Ishikawa (cell line): Measurements from ENCODE around the gene DCTN5.

Source experiments
- EGR1 ChIP-seq: IDR thresholded peaks from 2 replicates; pipeline ENCODE4 v1.6.1; 2012
- EP300 ChIP-seq: IDR thresholded peaks from 2 replicates; pipeline ENCODE4 v1.6.1; 2012; ENCODE audit warnings: borderline replicate concordance
- NFIC ChIP-seq: IDR thresholded peaks from 2 replicates; pipeline ENCODE4 v1.6.1; 2012
- RAD21 ChIP-seq: IDR thresholded peaks from 2 replicates; pipeline ENCODE4 v1.6.1; 2012; ENCODE audit warnings: low read depth
- TAF1 ChIP-seq: IDR thresholded peaks from 2 replicates; pipeline ENCODE4 v1.6.1; 2012; ENCODE audit warnings: low read depth, mild to moderate bottlenecking
- YY1 ChIP-seq: IDR thresholded peaks from 2 replicates; pipeline ENCODE4 v1.6.1; 2012; ENCODE audit warnings: low read depth
- TF ChIP-seq, protein P1 (sequence below): IDR thresholded peaks from 2 replicates; pipeline ENCODE4 v1.6.1; 2012; ENCODE audit warnings: low read depth, mild to moderate bottlenecking
- TF ChIP-seq, protein P2 (sequence below): IDR thresholded peaks from 2 replicates; pipeline ENCODE4 v1.6.1; 2012
- TF ChIP-seq, protein P3 (sequence below): IDR thresholded peaks from 2 replicates; pipeline ENCODE4 v1.6.1; 2012

DNA sequence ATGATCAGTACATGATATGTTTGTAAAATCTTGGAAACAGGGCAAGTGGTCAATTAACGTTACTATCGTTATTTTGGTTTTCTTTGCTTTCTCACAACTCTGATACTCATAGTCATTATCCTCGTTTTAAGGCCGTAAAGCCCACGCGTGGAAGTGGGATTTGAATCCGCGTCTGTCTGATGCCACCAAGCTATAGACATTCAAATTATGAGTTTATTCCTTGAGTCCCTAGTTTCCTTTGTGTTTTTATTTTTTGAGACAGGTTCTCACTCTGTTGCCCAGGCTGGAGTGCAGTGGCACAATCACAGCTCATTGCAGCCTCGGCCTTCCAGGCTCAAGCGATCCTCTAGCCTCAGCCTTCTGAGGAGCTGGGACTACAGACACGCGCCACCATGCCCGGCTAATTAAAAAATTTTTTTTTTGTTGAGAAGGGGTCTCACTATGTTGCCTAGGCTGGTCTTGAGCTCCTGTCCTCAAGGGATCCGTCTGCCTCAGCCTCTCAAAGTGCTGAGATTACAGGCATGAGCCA lies 1.0 kb downstream of the DCTN5 start:
- TF ChIP-seq TAF1 (no peak), RAD21 (no peak), EP300 (no peak), EGR1 (no peak), NFIC (no peak), YY1 (no peak)
- TF ChIP-seq, protein P1, sequence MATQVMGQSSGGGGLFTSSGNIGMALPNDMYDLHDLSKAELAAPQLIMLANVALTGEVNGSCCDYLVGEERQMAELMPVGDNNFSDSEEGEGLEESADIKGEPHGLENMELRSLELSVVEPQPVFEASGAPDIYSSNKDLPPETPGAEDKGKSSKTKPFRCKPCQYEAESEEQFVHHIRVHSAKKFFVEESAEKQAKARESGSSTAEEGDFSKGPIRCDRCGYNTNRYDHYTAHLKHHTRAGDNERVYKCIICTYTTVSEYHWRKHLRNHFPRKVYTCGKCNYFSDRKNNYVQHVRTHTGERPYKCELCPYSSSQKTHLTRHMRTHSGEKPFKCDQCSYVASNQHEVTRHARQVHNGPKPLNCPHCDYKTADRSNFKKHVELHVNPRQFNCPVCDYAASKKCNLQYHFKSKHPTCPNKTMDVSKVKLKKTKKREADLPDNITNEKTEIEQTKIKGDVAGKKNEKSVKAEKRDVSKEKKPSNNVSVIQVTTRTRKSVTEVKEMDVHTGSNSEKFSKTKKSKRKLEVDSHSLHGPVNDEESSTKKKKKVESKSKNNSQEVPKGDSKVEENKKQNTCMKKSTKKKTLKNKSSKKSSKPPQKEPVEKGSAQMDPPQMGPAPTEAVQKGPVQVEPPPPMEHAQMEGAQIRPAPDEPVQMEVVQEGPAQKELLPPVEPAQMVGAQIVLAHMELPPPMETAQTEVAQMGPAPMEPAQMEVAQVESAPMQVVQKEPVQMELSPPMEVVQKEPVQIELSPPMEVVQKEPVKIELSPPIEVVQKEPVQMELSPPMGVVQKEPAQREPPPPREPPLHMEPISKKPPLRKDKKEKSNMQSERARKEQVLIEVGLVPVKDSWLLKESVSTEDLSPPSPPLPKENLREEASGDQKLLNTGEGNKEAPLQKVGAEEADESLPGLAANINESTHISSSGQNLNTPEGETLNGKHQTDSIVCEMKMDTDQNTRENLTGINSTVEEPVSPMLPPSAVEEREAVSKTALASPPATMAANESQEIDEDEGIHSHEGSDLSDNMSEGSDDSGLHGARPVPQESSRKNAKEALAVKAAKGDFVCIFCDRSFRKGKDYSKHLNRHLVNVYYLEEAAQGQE, result no peak
- TF ChIP-seq, protein P2, sequence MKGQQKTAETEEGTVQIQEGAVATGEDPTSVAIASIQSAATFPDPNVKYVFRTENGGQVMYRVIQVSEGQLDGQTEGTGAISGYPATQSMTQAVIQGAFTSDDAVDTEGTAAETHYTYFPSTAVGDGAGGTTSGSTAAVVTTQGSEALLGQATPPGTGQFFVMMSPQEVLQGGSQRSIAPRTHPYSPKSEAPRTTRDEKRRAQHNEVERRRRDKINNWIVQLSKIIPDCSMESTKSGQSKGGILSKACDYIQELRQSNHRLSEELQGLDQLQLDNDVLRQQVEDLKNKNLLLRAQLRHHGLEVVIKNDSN, result no peak
- TF ChIP-seq, protein P3, sequence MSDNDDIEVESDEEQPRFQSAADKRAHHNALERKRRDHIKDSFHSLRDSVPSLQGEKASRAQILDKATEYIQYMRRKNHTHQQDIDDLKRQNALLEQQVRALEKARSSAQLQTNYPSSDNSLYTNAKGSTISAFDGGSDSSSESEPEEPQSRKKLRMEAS, result no peak
